ENCODE results near the gene AQP5.
A peak's percentile ranks its signal among the peaks of the same experiment; 100 is the strongest.

AQP5 gene

DNA sequence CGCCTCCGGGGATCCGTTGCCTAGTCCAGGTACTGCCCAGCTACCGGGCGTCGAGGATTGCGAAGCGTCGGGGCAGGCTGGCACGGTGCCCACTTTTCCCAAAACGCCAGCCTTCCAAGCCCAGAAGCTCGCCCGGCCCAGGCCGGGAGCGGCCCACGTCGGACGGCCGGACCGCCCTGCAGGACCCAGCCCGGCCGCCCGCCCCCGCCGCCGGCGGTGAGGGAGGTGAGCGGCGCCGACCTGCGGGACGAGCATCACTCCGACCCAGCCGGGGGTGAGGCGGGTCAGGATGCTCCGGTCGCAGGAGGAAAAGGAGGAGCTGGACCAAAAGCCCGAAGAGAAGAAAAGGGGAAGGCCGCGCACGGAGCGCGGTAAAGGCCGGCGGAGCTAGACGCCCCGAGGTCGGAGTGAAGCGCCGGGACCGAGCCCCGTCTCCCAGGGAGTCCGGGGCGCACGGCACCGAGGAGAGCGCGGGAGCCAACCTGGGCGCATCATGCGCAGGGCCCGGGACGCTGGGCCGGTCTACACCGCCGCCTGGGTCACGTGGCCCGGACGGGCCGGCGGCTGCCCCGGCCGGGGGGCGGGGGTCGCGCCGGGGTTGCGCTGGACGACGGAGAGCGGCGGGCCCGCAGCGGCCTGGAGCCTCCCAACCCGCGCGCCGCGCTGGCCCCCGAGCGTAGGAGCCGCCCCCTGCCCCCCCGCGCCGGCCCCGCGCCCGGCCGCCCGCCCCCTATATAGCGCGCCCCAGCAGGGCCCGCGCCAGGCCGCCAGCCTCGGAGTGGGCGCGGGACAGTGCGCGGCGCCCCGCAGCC is at the start of gene AQP5:
Gene AQP5 (plus strand): TSS at position 762 of the 812 bp plus-strand sequence. CDS start 146 bp downstream, outside the sequence.
- no peak for DNase-seq

DNA sequence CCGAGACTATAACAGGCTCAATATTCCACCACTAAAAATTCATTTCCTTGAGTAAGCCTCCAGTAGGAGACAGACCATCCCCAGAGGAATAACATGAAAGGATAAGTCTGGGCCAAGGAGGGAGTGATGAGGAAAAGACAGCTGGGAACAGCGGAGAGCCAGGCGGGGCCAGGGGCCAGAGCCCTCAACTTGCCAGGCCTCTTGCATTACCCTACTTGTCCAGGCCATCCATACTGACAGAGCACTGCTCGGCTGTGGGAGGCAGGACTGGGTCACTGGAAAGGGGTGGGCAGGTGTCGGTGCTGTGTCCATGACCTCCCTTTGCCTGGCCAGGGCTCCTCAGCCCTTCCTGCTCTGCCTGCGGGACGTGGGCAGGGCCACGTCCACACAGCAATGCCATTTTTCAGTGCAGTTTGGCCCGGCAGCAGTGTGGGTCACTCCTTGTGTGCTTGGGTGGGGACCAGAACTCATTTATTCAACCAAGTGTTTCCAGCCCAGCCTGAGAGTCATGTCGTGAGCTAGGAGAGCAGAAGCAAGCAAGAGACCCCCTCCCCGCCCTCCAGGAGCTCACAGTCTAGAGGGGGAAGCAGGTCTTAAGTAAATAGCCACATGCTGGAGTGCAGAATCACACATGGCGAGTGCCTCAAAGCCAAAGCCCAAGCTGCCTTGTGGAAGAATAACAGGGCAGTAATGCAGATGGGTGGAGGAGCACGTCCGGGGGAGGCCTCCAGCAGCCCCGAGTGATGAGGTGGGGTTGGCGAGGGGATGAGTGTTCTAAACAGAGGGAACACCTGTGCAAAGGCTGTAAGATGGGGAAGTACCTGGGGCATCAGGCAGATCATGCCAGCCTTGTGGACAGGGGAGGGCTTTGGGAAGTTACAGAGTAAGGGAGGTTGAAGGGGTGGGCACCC is 49.1 kb upstream of the AQP5 start:
- DNase-seq = peak; percentile 47

DNA sequence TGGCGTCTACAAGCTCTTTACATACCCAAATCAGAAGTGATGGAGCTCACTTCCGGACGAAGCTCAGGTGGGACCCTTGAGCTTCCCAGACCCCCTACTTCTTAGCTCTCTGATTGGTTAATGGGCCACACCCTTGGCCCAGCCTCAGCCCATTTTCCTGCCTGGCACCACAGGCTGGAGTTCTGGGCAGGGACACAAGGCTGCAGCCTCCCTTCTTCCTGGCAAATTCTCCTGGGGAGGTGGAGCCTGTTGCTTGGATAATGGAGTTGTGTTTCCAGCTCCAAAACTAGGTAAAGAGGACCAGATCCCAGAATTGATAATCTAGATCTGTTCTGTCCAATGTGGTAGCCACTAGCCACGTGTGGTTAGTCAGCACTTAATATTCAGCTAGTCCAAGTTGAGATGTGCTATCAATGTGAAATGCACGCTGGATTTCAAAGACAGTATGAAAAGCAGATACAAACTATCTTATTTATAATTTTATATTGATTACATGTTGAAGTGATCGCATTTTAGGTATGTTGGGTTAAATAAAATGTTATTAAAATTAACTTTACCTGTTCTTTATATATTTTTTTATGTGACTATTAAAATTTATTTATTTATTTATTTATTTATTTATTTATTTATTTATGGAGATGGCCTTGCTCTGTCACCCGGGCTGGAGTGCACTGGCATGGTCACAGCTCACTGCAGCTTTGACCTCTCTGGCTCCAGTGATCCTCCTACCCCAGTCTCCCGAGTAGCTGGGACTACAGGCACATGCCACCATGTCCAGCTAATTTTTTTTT is 45.3 kb upstream of the AQP5 start:
- DNase-seq = peak; percentile 21

DNA sequence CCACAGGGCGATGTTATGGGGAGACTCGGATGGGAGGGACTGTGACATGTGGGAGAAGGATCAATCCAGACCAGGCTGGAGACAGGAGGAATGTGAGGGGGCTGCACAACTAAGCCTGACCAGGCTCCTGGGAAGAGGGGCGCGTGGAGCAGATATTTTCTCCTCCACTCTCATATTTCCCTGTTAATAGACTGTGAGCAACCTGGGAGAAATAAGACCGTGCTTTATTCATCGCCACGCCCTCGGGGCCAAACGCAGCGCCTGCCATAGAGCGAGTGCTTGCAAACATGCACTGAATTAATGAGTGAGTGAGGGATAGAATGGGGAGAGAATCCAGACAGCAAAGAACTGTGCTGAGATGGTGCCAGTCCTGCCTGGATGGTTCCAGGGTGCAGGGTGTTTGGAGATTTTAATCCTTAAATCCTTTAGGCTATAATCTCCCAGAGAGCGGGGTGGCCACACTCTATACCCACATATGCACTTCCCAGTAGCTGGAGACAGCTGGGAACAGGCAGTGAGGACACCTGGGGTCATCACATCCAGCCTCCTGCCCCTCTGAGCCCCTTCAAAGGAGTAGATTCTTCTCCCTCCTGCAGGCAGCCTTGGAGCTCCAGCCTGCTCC is 44.4 kb upstream of the AQP5 start:
- DNase-seq = no peak

DNA sequence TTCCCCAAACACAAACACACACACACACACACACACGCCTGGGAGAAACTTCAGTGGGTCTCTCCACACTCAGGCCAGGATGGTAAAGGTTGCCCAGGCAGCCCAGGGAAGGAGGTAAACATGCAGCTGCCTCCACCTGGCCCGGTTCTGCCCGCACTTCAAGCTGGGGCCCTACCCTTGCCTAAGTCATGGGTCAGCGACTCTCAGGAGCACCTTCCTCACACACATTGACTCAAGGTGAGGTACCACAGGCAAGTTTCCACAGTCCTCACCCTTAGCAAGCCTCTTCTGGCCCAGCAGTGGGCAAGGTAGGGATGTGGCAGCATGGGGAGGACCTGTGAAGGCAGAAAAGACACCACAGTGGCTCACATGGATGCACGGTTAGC is 43.9 kb upstream of the AQP5 start:
- peak; percentile 38 for DNase-seq

DNA sequence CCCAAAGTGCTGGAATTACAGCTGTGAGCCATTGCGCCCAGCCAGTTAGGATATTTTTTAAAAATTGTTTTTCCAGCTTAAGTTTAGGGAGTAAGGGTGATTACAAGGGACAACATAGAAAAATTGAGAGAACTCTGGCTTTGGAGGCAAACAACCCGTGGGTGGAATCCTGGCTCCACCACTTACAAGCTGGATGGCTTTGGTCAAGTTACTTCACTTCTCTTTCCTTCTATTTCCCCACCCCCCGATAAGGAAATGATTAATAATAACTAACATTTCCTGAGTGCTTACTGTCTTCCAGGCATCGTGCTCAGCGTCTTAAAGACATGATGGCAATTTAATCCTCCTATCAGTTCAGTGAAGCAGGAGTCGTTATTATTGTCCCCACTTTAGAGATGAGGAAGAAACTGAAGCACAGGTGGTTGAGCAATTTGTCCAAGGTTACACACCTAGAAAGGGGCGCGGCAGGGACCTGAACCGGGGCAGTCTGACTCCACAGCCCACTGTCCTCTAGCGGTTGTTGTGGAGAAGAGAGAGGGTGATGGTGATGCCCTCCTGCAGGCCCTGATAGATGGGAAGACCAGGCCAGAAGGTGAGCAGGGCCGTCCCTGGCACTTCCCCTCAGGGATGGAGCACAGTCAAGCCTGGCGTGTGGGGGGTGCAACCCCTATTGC is 41.3 kb upstream of the AQP5 start:
- DNase-seq = peak; percentile 43

DNA sequence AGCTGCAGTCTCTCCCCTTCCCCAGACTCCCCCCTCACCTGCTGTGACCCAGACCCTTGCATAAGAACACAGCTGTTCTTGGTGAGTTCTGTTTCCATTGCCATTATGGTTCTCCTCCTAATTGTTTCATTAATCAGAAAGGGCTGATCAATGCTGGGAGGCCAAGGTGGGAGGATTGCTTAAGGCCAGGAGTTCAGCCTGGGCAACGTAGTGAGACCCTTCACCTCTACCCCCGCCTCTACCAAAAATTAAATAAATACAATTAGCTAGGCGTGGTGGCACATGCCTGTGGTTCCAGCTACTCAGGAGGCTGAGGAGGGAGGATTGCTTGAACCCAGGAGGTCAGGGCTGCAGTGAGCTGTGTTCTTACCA is 40.8 kb upstream of the AQP5 start:
- no peak for DNase-seq

DNA sequence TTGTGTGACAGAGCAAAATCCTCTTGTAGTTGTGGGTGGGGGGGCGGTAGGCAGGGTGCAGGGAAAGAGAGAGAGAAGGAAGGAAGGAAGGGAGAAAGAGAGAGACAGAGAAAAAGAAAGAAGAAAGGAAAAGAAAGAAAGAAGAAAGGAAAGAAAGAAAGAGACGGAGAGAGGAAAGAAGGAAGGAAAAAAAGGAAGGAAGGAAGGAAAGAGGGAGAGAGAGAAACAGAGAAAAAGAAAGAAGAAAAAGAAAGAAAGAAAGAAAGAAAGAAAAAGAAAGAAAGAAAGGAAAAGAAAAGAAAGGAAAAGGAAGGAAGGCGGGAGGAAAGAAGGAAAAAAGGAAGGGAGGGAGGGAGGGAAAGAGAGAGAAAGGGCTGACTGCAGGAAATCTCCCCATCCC is 40.4 kb upstream of the AQP5 start:
- no peak for DNase-seq

DNA sequence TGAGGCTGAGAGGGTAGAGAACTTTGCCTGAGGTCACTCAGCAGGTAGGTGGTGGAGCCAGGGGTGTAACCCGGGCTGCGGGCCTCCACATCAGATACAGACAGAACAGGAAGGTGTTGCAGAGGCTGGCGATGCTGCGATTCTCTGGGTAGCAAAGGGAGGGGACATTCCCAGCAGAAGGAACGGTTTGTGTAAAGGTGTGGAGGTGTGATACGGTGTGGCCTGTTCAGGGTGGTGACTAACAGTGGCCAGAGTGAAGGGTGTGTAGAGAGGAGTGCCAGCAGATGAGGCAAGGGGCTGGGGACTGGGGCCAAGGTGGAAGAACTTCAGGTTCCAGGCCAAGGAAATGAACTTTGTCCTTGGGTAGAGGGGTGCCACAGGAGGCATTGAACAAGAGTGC is 39.7 kb upstream of the AQP5 start:
- DNase-seq = peak; percentile 27

DNA sequence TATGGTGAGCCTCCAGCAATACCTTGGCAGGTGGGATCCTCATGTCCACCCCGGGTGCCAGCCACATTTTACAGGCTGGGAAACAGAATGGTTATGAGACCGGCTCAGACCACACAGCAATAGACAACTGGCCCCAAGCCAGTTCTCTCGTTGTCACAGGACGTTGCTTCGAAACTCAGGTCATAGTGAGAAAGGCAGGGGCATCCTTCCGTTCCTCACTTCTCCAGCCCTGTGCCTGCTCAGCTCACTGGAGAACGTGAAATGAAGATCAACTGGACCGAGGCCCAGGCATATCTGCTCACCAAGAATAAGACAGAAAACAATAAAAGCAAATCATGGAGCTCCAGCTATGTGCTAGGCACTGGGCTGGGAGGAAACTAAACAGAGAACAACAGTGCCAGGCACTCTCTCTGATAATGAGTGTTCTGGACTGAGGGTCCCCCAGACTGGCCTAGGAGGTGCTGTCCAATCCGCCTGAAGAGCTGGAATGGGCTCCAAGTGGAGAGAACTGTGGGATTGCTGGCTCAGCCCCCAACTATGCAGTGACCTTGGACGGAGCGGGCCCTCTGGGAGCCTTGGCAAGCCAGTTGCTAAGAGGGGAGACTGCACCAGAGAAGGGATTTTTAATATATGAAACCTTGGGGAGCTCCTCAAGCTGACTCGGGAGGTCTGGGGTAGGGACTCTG is 39.2 kb upstream of the AQP5 start:
- DNase-seq = peak; percentile 34

DNA sequence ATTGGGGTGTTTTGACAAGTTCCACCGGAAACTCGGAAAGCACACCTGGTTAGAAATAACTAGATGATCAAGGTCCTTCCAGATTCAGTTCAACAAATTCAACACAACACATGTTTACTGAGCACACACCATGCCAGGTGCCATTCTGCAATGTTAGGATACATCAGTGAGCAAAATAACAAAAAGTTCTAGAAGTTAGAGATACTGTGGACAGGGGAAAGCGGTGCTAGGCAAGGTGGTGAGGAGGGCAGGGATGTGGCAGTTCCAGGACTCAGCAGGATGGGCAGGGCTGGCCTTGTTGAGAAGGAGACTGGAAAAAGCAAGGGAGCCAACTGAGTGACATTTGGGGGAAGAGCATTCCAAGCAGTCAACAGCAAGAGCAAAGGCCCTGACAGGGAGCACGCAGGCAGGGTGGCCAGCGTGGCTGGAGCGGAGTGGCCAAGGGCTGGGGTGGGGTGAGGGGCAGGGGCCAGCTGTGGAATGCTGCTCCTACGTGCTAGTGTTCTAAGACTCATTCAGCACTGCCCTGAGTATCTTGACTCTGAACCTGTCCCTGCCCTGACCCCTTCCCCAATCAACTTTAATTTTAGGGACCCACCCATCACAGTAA is 38.5 kb upstream of the AQP5 start:
- peak; percentile 8 for DNase-seq

DNA sequence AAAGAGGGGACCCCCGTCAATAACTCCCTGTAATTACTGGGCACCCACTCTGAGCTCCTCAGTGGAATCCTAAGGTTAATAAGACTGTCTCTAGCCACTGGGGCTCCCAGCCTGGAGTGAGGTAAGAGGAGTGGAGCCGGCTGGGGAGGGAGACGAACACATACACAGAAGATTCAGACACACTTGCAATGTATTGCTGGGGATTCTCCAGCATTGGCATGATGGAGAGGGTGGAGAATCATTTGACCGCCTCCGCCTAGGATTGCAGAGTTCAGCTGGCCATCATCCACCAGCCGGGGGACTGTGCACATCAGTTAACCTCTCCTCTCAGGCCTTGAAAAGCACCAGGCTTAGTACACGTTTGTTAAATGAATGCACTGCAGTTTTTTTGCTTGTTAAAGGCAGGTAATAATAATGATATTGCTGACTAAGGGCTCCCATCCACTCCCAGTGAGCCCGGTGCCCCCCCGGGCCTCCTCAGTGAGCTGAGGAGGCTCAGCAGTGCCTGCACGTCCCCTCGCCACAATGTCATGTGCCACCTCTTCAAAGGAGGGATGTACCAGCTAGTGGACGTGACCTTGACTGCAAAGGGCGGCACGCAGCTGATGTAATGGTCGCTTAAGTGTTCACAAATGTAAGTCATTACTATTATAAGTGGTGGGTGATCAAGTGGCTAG is 37.7 kb upstream of the AQP5 start:
- DNase-seq = peak; percentile 31

DNA sequence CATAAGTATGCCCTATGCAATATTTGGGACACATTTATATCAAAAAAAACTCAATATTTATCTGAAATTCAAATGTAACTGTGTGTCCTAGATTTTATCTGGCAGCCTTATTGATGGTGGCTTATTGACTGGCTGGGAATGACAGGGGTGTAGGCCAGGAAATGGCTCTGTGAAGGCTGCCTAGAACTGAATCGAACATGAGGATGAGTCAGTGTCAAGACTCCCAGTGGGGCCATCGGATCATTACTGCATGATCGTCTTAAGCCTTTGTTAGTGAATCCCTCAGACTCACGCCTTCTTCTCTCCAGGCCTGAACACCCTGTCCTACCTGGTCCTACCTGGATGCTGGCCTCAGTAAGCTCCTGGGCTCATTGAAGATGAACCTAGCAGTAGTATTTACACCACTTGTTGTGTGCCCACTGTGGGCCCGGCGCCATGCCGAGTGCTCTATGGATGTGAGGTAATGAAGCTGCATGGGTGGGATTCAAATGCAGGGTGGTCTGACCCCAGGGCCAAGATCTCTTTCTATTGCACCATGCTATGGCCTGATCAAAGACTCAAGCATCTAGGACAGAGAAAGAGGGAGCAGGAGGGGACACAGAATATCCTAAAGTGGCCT is 36.9 kb upstream of the AQP5 start:
- peak; percentile 19 for DNase-seq

DNA sequence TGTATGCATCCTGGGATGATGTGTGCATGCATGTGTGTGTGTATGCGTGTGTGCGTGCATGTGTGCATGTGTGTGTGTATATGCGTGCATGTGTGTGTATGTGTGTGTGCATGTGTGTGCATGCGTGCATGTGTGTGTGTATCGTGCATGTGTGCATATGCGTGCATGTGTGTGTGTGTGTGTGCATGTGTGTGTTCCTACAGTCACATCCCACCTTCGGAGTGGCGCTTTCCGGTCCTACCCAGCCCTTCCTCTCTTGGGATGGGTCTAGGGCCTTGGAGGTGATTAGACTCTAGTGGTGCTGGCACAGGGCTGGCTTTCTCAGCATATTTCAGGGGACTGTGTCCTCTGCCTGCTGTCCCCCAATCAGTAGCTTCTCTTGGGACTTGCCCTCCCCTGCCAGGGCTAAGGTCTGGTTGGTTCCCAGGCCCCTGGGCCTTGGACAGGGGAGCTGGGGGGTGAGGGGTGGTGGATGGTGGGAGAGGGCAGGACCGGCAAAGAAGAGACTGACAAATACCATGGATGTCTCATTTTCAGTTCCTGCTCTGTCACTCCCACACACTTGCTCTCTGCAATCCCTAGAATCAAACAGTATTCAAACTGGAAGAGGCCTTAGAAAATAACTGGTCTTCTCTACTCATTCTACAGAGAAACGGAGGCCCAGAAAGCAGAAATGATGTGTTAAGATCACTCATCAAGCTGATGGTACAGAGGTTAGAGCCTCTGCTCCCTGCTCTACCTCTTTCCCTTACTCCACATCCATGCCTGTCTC is 36.1 kb upstream of the AQP5 start:
- DNase-seq = peak; percentile 38

DNA sequence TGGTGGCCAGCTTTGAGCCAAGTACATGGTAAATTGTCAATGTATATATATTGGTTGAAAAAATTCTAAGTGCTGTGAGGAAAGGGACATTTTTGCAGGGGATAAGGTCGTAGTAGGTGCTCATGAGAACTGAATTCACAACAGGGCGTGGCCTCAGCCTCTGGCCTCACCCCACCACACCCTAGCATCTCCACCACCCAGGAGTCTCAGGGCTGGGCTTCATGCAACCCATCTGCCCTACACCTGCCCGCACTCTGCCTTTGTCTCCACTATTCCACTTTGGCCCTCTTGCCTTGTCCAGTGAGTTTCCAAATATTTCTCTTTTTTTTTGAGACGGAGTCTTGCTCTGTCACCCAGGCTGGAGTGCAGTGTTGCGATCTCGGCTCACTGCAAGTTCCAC is 33.2 kb upstream of the AQP5 start:
- DNase-seq = peak; percentile 39

DNA sequence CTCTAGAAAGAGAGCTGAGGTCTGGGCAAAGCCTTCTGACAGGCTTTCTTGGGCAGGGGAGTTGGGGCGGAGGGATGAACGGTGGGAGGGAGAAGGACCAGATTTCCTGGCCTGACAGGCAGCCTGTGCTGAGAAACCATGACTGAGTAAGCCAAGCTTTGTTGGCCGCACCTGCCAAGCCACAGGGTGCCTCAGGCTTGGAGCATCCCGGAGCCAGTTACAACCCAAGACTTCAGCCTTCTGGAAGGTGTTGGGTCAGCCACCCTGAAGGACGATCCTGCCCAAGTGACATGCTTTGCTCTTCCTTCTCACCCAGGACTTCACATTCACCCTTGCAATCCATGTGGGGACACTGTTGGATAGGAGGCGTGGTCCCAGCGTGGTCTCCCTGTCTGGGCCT is 32.1 kb upstream of the AQP5 start:
- DNase-seq = peak; percentile 36

DNA sequence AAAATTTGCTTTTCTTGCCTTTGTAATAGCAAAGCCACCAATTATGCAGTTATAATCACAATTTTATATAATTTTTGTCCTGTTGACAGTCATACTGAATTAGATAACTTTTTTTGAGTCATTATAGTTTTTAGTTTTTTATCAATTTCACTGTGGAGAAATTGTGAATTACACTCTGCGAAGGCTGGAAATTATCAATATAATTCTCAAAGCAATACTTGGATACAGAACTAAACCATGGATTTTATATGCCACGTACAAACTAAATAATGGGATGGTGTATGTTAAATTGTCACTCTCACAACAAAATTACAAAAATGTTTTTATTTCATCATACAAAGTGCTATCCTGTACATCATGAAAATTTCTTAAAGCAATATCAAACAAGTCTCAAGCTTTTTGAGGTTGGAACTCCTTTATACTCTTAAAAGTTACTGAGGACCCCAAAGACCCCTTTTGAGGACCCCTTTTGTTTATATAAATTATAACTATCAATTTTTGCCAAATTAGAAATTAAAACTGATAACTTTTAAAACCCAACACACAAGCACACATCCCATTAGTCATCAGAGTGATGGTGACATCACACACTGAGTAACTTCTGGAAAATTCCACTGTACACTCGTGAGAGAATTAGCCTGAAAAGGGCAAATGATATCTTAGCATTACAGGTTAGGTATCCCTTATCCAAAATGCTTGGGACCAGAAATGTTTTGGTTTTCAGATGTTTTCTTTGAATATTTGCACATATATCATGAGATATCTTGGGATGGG is 31.0 kb upstream of the AQP5 start:
- no peak for DNase-seq

DNA sequence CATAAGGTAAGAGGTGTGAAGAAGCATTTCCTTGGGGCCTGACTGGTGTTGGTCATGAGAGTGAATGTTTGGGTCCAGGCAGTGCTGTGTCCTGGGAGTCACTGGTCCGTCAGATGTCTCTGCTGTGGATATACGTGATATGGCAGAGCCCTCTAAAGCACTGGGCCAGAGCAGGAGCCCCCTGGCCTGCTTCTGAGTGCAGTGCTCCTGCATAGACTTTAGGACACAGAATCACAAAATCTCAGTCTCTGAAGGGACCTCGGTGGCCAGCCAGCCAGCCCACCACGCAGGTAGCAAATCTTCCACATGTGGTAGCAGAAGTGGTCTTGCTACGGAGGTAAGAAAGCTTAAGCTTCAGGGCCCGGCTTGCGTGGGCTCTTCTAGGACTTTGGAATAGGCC is 29.6 kb upstream of the AQP5 start:
- DNase-seq = peak; percentile 25
